GM21367 (cell line): ENCODE data around the gene EIPR1.

Experiments used
- ATAC-seq: cut with Tn5 transposase; IDR thresholded peaks from one replicate; pipeline ENCODE4 v1.9.1; 2021; ENCODE audit not compliant: unreplicated experiment

The EIPR1 gene

GRCh38 chr2:3223080-3223923 is 154.3 kb downstream of the EIPR1 start:
- peak; percentile 91 for ATAC-seq

- peak; percentile 43 for ATAC-seq
Measured at GRCh38 chr2:3222636-3223035, 155.0 kb downstream of the EIPR1 start.

GRCh38 chr2:3219536-3219935 is 158.1 kb downstream of the EIPR1 start:
- ATAC-seq = no peak

- ATAC-seq = no peak
Measured at GRCh38 chr2:3217646-3218045, 160.0 kb downstream of the EIPR1 start.

- ATAC-seq = no peak
Measured at GRCh38 chr2:3216841-3217495, 160.7 kb downstream of the EIPR1 start.

GRCh38 chr2:3214806-3215404 is 162.7 kb downstream of the EIPR1 start:
- no peak for ATAC-seq

GRCh38 chr2:3214065-3214464 is 163.6 kb downstream of the EIPR1 start:
- ATAC-seq = no peak

GRCh38 chr2:3212984-3213383 is 164.6 kb downstream of the EIPR1 start:
- ATAC-seq = no peak

GRCh38 chr2:3212061-3212362 is 165.6 kb downstream of the EIPR1 start:
- no peak for ATAC-seq

GRCh38 chr2:3211256-3212060 is 166.2 kb downstream of the EIPR1 start:
- ATAC-seq = no peak

- no peak for ATAC-seq
Measured at GRCh38 chr2:3210257-3210656, 167.4 kb downstream of the EIPR1 start.

- ATAC-seq = no peak
Measured at GRCh38 chr2:3209258-3209657, 168.4 kb downstream of the EIPR1 start.

GRCh38 chr2:3208591-3208990 is 169.0 kb downstream of the EIPR1 start:
- no peak for ATAC-seq

- no peak for ATAC-seq
Measured at GRCh38 chr2:3208179-3208578, 169.4 kb downstream of the EIPR1 start.

- no peak for ATAC-seq
Measured at GRCh38 chr2:3207091-3207491, 170.5 kb downstream of the EIPR1 start.

- no peak for ATAC-seq
Measured at GRCh38 chr2:3205845-3206244, 171.8 kb downstream of the EIPR1 start.

- no peak for ATAC-seq
Measured at GRCh38 chr2:3204031-3204821, 173.4 kb downstream of the EIPR1 start.

GRCh38 chr2:3203497-3204019 is 174.1 kb downstream of the EIPR1 start:
- ATAC-seq = no peak

- ATAC-seq = no peak
Measured at GRCh38 chr2:3202926-3203325, 174.7 kb downstream of the EIPR1 start.

GRCh38 chr2:3201281-3201680 is 176.3 kb downstream of the EIPR1 start:
- no peak for ATAC-seq
